ENCODE data around the gene CMPK2.

- no peak for TF ChIP-seq CTCF (conservative IDR thresholded peaks at IDR 0.05 in 1 of 2, IDR thresholded peaks at IDR 0.05 in 1 of 2; ENCODE audit: extremely low read depth in 1 of 2, insufficient read depth in 1 of 2, low read depth in 1 of 2, low read length in 2 of 2)
- TF ChIP-seq EZH2 (IDR thresholded peaks at IDR 0.05; ENCODE audit: borderline replicate concordance, low read length): no peak
Measured at GRCh38 chr2:6877402-6878304, 11.9 kb upstream of the CMPK2 start, which contains the start of gene RSAD2.

Data from mammary epithelial cell (primary cell).